ENCODE measurements around the gene VSTM2L.

The VSTM2L gene

DNA sequence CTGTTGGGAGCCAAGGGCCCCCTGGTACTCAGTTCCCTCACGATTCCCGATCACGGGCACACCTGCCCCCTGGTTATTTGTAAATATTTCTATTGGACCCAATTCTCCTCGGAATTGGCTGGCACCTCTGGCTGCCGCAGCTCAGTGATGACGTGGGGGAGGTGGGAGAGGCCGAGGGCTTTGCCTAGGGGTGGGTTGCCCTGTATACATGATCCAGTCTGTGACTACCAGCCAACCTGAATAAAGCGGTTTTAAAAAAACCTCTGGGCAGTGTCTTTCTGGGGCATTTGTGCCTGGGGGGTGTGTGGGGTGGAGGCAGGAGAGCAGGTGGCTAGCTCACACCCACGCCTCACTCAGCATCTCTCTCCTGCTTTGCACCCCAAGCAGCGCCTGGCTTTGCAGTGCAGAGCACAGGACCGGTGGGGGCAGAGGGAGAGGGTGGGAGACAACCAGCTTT lies 42.2 kb downstream of the VSTM2L start:
- TF ChIP-seq, protein P1, sequence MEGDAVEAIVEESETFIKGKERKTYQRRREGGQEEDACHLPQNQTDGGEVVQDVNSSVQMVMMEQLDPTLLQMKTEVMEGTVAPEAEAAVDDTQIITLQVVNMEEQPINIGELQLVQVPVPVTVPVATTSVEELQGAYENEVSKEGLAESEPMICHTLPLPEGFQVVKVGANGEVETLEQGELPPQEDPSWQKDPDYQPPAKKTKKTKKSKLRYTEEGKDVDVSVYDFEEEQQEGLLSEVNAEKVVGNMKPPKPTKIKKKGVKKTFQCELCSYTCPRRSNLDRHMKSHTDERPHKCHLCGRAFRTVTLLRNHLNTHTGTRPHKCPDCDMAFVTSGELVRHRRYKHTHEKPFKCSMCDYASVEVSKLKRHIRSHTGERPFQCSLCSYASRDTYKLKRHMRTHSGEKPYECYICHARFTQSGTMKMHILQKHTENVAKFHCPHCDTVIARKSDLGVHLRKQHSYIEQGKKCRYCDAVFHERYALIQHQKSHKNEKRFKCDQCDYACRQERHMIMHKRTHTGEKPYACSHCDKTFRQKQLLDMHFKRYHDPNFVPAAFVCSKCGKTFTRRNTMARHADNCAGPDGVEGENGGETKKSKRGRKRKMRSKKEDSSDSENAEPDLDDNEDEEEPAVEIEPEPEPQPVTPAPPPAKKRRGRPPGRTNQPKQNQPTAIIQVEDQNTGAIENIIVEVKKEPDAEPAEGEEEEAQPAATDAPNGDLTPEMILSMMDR (IDR thresholded peaks at IDR 0.05; ENCODE audit: insufficient read depth, low read length, missing control alignments) = no peak
- no peak for DNase-seq (ENCODE audit: low read depth, low spot score)
- no peak overlapping the region for H3K4me3 ChIP-seq (ENCODE audit: low read depth, low read length)
- POLR2A ChIA-PET = interaction anchor here (0.5 kb wide), 1 partner anchor 995 kb away, joined by 3 read pairs; no protein-coding TSS in a partner anchor
- CTCF ChIA-PET = no interaction called here

DNA sequence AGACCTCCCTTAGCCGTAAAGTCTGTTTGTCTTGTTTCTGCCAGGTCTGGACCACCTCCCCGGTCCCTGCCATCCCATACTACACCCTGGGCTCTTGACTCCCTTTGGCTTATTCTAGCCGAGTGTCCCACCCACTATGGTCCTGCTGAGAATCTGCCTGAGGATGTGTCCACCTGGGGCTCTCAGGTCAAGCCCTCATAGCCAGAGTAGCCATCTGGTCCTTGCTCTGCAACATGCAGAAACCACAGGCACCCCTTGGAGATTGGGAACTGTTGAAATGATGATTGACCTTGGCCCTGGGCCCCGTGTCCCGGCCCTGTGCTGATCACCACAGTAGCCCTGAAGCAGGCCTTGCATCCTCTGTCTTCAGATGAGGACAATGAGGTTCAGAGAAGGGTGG lies 44.0 kb downstream of the VSTM2L start:
- ChIA-PET POLR2A (no interaction called here), CTCF (no interaction called here)
- DNase-seq (ENCODE audit: low read depth, low spot score) = no peak
- TF ChIP-seq, protein P1 (IDR thresholded peaks at IDR 0.05; ENCODE audit: insufficient read depth, low read length, missing control alignments) = no peak
- no peak overlapping the region for H3K4me3 ChIP-seq (ENCODE audit: low read depth, low read length)

DNA sequence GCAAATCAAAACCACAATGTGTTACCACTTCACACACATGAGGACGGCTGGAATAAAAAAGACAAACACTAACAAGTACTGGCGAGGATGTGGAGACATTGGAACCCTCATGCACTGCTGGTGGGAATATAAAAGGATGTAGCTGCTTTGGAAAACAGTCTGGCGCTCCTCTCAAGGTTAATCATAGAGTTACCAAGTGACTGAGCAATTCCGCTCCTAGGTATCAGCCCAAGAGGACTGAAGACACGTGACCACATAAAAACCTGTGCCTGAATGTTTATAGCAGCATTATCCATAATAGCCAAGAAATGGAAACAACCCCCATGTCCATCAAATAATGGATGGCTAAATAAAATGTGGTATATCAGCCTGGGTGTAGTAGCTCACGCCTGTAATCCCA lies 45.0 kb downstream of the VSTM2L start:
- no peak for DNase-seq (ENCODE audit: low read depth, low spot score)
- TF ChIP-seq, protein P1 (IDR thresholded peaks at IDR 0.05; ENCODE audit: insufficient read depth, low read length, missing control alignments) = no peak
- H3K4me3 ChIP-seq (ENCODE audit: low read depth, low read length) = no peak overlapping the region
- ChIA-PET CTCF (no interaction called here), POLR2A (no interaction called here)

DNA sequence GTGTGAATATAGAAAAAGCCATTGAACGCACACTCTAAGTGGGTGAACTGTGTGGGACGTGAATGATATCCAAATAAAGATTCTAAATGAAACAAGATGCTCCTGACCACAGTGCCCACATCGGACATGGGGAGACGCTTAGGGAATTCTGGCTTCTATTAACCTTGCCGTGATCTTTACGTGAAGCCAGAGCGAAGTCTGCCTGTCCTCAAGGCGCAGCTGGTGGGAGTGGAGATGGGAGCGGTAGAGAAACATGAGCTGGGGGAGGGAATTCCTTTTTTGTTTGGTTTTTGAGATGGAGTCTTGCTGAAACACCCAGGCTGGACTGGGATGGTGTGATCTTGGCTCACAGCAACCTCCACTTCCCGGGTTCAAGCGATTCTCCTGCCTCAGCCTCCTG lies 46.0 kb downstream of the VSTM2L start:
- POLR2A ChIA-PET = no interaction called here
- TF ChIP-seq, protein P1 (IDR thresholded peaks at IDR 0.05; ENCODE audit: insufficient read depth, low read length, missing control alignments) = no peak
- CTCF ChIA-PET = no interaction called here

DNA sequence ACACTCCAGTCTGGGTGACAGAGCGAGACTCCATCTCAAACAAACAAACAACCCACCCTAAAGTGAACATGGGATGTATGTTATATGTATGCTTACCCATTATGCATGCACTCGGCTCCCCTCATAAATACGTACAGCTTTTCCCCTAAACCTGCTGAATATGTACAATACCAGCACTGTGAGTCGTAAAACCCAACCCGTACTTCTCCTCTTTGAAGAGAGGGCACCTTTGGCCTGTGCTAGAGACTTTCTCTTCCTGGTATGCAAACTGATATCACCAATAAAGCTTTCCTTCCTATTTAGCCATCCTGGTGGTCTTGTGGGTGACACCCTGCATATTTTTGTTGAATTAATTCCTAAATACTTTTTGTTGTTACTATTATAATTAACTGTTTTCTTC lies 51.3 kb downstream of the VSTM2L start:
- TF ChIP-seq, protein P1 (IDR thresholded peaks at IDR 0.05; ENCODE audit: insufficient read depth, low read length, missing control alignments) = no peak
- ChIA-PET CTCF (no interaction called here), POLR2A (no interaction called here)
- H3K4me3 ChIP-seq (ENCODE audit: low read depth, low read length) = no peak overlapping the region
- DNase-seq (ENCODE audit: low read depth, low spot score) = no peak

More for the DNA sequence above, 46.0 kb downstream of the VSTM2L start:
- DNase-seq (ENCODE audit: low read depth, low spot score) = no peak
- no peak overlapping the region for H3K4me3 ChIP-seq (ENCODE audit: low read depth, low read length)

DNA sequence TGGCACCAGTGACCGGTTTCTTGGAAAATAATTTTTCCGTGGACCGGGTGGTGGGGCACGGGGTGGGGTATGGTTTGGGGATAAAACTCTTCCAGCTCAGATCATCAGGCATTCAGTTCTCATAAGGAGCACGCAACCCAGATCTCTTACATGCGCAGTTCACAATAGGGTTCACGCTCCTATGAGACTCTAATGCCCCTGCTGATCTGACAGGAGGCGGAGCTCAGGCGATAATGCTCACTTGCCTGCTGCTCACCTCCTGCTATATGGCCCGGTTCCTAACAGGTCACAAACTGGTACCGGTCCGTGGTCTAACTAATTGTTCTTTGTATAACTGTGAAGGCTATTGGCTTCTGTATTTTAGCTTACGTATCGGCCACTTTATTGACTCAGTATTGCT lies 51.7 kb downstream of the VSTM2L start:
- TF ChIP-seq, protein P1 (IDR thresholded peaks at IDR 0.05; ENCODE audit: insufficient read depth, low read length, missing control alignments) = no peak
- CTCF ChIA-PET = interaction anchor here (0.8 kb wide), 1 partner anchor 212 kb away, joined by 3 read pairs; no protein-coding TSS in a partner anchor

More for the DNA sequence above, 51.7 kb downstream of the VSTM2L start:
- DNase-seq (ENCODE audit: low read depth, low spot score) = no peak
- POLR2A ChIA-PET = no interaction called here
- H3K4me3 ChIP-seq (ENCODE audit: low read depth, low read length) = no peak overlapping the region
